SHP77 (cell line): ENCODE results near the gene SLC16A12.

Experiments used
- DNase-seq, 2 experiments: peaks; one replicate each; lab custom pipeline; 2025; lab: John Stamatoyannopoulos, UW

SLC16A12 gene, protein sequence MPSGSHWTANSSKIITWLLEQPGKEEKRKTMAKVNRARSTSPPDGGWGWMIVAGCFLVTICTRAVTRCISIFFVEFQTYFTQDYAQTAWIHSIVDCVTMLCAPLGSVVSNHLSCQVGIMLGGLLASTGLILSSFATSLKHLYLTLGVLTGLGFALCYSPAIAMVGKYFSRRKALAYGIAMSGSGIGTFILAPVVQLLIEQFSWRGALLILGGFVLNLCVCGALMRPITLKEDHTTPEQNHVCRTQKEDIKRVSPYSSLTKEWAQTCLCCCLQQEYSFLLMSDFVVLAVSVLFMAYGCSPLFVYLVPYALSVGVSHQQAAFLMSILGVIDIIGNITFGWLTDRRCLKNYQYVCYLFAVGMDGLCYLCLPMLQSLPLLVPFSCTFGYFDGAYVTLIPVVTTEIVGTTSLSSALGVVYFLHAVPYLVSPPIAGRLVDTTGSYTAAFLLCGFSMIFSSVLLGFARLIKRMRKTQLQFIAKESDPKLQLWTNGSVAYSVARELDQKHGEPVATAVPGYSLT

GRCh38 chr10:89535171-89536012, at the start of gene SLC16A12:
Gene SLC16A12, minus strand, starts transcription at chr10:89535594. Its CDS starts 73,016 bp downstream, at chr10:89462578.
- no peak for DNase-seq

GRCh38 chr10:89582022-89582421, 46.6 kb upstream of the SLC16A12 start:
- no peak for DNase-seq

- DNase-seq: no peak
Observed at GRCh38 chr10:89580243-89580642, 44.8 kb upstream of the SLC16A12 start.

DNA sequence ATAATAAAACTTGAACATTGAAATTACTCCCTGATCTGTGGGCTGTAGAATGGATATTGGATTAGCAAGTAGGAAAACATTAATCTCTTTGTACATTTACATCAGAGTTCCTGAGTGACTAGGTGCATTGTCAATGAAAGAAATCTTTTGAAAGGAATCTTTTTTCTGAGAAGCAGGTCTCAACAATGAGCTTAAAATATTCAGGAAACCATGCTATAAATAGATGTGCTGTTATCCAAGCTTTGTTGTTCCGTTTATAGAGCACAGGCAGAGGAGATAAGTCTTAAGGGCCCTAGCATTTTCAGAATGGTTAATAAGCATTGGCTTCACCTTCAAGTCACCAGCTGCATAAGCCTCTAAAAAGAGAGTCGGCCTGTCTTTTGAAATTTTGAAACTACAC, 41.3 kb upstream of the SLC16A12 start:
- no peak for DNase-seq

DNA sequence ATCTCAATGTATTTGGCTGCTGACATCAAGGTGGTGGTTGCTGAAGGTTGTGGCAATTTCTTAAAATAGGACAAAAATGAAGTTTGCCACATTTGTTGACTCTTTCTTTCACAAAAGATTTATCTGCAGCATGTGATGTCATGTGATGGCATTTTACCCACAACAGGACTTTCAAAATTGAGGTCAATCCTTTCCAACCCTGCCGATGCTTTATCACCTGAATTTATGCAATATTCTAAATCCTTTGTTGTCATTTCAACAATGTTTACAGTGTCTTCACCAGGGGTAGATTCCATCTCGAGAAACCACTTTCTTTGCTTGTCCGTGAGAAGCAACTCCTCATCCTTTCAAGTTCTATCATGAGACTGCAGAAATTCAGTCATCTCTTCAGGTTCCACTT, 40.6 kb upstream of the SLC16A12 start:
- no peak for DNase-seq

GRCh38 chr10:89575031-89575430, 39.6 kb upstream of the SLC16A12 start:
- DNase-seq: no peak

DNA sequence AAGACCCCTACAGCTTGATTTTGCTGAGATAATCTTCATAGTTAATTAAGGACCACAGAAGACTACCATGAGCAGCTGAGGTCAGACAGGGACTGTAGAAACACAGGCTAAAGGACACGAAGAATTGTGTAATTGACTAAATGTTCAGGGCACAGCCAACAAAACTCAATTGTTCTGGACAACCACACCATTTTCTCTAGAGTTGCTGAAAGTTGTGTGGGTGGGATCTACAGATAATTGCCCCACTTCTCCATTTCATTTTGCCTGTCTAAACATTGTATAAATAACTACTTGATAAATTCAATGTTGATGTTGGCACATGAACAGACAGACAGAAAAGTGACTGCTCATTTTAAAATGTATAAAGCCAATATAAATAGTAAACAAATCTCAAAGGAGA, 39.0 kb upstream of the SLC16A12 start:
- no peak for DNase-seq

GRCh38 chr10:89567576-89568245, 32.3 kb upstream of the SLC16A12 start:
- DNase-seq: no peak

DNA sequence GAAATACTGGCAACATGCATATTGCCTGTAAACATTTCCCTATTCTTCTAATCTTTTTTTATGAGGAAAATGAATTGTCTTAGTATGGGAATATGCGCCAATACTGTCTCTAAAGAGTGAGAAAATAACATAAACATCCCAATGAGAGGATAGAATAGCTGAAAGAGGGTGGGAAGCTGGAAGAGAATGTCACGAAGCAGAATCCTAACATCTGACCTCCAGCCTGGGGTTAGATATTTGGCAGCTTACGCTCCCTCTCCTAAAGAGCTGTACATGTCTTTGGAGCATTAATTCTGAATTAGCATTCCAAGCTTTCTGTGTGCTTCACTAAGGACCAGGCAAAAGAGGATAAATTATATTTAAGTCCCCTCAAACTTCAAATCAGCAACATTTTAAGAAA, 31.6 kb upstream of the SLC16A12 start:
- DNase-seq: no peak

- no peak for DNase-seq
Observed at GRCh38 chr10:89566095-89566950, 30.9 kb upstream of the SLC16A12 start.

DNA sequence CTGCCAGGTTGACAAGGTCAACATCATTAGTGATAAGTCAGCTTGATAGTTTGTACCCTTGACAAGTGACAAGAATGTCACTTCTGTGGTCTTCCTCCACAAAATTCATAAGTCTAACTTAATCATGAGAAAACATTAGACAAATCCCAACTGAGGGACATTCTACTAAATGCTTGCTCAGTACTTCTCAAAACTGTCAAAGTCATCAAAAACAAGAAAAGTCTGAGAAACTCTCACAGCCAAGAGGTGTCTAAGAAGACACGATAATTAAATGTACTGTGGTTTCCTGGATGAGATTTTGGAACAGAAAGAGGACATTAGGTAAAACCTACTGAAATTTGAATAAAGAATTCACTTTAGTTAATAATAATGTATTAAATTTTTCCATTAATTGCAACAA, 29.8 kb upstream of the SLC16A12 start:
- DNase-seq: no peak

DNA sequence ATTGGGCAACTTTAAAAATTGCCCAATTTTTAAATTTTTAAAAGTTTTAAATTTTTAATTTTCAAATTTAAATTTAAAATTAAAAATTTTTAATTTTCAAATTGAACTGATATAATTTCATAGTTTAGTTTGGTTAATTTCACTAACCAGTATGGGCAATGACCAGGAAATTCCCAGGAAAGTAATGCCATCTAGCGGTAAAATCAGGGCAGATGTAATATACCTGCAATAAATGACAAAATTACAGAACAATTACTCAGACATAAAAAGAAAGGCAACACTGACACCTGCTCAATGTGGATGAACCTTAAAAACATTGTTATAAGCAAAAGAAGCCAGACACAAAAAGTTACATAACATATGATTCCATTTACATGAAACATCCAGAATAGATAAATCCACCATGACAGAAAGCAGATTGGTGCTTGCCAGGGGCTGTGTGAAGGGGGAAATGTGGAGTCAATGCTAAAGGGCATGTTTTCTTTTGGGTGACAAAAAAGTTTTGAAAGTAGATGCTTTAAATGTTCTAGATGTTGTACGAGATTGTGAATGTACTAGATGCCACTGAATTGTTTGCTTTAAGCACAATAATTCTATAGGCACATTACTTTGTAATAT, 28.6 kb upstream of the SLC16A12 start:
- DNase-seq: no peak

GRCh38 chr10:89563311-89563710, 27.9 kb upstream of the SLC16A12 start:
- DNase-seq: no peak

DNA sequence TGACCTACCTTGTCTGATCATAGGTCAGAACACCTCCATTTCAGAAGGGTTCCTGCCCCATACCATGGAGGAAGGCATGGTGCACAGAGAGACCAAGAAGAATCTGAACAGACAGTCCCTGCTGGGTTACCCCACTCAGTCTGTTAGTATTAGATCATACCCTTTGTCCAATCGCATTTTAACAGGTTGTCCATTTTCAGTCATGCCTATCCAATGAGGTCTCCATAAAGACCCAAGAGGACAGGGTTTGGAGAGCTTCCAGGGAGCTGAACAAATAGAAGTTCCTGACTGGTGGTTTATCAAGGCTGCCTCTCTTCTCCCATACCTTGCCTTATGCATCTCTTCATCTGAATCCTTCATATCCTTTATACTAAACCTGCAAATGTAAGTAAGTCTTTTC, 21.2 kb upstream of the SLC16A12 start:
- DNase-seq: peak in 1 of 2 experiments; percentile 14

- DNase-seq: no peak
Observed at GRCh38 chr10:89555688-89556445, 20.5 kb upstream of the SLC16A12 start.

- DNase-seq: no peak
Observed at GRCh38 chr10:89554433-89554832, 19.0 kb upstream of the SLC16A12 start.

GRCh38 chr10:89553064-89553734, 17.8 kb upstream of the SLC16A12 start:
- DNase-seq: no peak

DNA sequence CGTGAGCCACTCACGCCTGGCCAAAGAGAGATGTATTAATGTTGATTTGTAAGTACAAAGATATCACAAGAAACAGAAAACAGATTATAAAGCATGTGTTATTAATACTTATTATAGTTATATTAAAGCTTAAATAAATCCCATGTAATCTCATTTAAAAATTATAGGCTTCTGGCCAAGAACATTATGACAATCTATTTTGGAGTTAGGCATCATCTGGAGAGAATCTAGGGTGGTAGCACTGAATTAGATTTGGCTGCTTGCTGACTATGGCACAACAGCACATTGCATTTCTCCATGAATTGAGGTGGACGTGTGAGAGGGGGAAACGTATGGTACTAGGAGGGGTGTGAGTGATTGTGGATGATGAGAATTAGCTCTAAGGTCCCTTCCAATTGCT, 16.8 kb upstream of the SLC16A12 start:
- DNase-seq: no peak

- DNase-seq: peak; percentile 50 to 56
Observed at GRCh38 chr10:89550509-89550908, 15.1 kb upstream of the SLC16A12 start.

DNA sequence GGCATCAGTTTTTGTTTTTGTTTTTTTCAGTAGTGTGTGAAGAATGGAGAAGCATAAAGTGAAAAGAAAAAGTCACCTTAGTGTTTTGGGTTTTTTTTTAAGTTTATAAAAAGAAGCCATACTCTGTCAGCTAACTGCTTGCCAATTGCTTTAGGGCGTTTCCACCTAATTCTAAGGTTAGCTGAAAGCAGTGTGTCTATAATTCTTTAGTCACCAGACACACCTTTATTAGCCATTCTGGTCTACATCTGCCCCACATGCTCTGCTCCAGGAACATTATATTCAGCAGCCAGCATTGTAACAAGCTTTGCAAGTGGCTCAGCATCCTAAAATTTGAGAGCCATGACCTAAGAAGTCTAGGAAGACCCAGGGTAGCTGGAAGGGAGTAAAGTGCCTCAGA, 14.1 kb upstream of the SLC16A12 start:
- no peak for DNase-seq
